ENCODE measurements around the gene CLN5.

- no peak for TF ChIP-seq CTCF (IDR thresholded peaks at IDR 0.05 in 4 of 5, conservative IDR thresholded peaks at IDR 0.05 in 1 of 5)
- TF ChIP-seq POLR2A (IDR thresholded peaks at IDR 0.05), result no peak
Observed at GRCh38 chr13:77031656-77032243, 39.9 kb downstream of the CLN5 start.
